Islet precursor cell (in vitro differentiated cells): ENCODE data around the gene GJB4.
"Not testable (repeated sequence)": the region's sequence is repeated elsewhere in the genome, so short reads cannot be mapped to it uniquely, and the experiment has no call there.

Experiments used
- DNase-seq: peaks from one replicate; pipeline ENCODE4 v3.0.0-alpha.2; 2018

Gene GJB4

DNA sequence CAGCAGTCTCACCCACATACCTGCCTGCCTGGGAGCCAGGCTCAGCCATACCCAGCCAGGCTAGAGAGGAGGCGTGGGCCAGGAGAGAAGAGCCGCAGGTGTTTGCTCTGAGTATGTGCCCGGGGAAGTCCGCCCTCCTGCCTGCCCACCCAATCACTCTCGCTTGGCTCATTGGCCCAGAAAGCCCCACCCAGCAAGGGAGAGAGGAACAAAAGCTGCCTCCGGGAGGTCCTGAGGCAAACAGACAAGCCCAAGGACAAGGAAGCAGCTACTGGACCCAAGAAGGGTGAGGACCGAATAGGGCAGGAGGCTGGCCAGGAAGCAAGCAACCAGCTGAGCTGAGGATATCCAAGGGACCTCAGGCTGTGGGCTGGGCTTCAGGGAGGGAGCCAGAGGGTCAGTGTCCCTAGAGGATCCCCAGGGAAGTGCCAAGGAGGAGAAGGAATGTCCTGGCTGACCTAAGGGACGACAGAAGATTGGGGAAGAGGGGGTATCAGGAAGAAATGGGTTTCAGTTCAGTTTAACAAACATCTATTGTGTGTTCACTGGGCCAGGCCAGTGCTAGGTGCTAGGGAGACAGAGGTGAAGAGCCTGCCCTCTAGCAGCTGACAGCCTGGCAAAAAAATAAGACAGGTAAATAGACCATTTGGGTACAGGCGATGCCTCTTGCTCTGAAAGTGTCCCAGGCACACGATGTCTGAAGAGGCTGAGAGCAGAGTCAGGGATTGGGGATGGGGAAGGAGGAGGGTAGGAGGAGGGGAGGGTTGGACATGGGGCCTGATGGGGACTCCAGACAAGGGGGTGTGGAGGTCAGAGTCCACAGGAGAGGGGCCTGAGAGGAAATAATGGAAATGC, at the start of gene GJB4:
Gene GJB4 (plus strand): TSS at position 238 of the 855 bp plus-strand sequence. CDS start 1,515 bp downstream, outside the sequence.
- no peak for DNase-seq

- DNase-seq = no peak
Observed at GRCh38 chr1:34710812-34711211, 48.7 kb upstream of the GJB4 start.

GRCh38 chr1:34711485-34711884, 48.1 kb upstream of the GJB4 start:
- DNase-seq = no peak

GRCh38 chr1:34712007-34712688, 47.4 kb upstream of the GJB4 start:
- no peak for DNase-seq

- DNase-seq = no peak
Observed at GRCh38 chr1:34713443-34713842, 46.1 kb upstream of the GJB4 start.

GRCh38 chr1:34714386-34714785, 45.2 kb upstream of the GJB4 start:
- no peak for DNase-seq

DNA sequence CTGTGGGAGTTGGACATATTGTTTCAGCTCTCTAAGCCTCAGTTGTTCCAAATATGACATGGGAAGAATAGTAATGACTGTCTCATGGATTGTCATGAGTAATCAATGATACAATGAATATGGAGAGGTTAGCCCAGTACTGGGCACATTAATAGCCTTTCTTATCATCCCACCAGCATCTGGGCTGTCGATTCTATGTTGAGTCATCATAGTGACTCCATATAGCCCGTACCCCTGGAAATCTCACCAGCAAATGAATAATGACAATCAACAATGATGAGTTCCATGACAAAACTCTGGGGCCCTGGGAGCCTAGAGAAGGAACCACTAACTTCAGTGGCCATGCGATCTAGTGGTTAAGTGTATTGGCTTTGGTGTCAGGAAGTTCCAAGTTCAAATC, 44.4 kb upstream of the GJB4 start:
- DNase-seq = no peak

GRCh38 chr1:34721241-34721640, 38.3 kb upstream of the GJB4 start:
- no peak for DNase-seq

GRCh38 chr1:34721646-34722355, 37.7 kb upstream of the GJB4 start:
- no peak for DNase-seq

- DNase-seq = no peak
Observed at GRCh38 chr1:34726861-34727260, 32.7 kb upstream of the GJB4 start.

GRCh38 chr1:34730485-34730884, 29.1 kb upstream of the GJB4 start:
- DNase-seq = no peak

DNA sequence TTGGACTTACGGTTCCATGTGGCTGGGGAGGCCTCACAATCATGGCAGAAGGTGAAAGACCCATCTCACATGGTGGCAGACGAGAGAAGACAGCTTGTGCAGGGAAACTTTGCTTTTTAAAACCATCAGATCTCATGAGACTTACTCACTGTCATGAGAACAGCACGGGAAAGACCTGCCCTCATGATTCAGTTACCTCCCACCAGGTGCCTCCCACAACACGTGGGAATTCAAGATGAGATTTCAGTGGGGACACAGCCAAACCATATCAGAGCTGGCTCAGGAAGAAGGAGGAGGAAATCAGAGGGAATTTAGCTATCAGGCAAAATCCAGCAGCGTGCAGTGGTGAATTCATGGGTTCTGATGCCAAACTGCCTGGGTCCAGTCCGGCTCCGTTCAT, 26.7 kb upstream of the GJB4 start:
- not testable (repeated sequence) for DNase-seq

DNA sequence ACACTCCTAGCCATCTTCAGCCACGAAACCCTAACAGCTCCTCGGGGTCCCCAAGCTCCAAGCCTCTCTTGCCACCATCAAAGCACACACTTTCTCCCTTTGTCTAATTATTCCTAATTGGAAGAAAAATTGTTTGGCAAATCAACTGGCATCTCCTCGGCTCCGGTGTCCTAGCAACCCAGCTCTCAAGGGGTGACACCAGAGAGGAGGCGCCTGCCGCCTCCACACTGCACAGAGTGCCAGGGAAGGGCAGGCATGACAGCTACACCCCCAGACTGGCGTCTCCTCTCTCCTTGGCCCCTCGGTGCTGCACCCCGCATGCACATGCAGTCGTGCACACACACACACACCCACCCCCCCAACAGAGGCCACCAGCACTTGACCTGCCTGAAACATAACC, 22.8 kb upstream of the GJB4 start:
- DNase-seq = no peak

DNA sequence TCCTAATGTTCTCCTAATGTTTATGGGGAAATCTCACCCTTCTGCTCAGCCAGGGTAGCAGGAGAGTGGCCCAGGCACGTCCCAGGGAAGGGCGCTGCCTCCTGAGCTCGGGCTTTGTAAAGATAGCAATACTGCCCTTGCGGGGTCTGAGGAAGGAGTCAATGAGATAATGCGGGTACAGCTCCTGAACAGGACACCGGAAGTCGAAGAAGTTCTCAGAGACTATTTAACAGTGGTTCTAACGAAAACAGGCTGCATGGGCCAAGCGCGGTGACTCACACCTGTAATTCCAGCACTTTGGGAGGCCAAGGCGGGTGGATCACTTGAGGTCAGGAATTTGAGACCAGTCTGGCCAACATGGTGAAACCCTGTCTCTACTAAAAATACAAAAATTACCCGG, 22.3 kb upstream of the GJB4 start:
- DNase-seq = not testable (repeated sequence)

GRCh38 chr1:34739613-34740012, 19.9 kb upstream of the GJB4 start:
- DNase-seq = peak; percentile 81

DNA sequence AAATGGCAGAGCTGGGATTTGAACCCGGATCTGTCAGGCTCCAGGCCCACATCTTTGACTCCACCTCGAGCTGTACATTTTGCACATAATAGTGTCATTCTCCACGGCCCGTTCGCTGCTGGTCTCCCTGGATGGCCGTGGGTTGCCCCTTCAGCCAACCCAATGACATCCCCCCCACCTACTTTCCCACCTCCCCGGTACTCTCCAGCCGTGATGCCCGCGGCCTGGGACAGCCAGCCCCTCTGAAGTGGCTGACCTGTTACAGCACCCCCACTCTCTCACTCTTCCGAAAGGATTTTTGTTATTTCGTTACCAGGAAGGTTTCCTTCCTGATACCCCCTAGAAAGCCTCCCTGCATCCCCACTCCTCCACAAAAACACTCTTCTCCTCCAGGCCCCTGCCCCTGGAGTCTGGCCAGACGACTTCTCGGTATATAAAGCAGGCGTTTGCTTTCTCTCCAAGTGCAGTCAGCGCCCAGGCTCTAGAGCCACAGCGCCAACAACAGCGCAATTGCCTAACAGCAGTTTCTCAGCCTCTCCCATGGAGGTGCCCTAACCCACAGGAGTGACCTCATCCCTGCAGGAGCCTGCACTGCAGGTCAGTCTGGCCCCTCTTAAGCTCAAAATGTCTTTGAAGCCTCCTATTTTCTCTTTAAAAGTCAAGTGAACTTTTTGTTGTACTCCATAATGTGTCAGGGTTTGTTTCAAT, 19.2 kb upstream of the GJB4 start:
- DNase-seq = peak; percentile 87

DNA sequence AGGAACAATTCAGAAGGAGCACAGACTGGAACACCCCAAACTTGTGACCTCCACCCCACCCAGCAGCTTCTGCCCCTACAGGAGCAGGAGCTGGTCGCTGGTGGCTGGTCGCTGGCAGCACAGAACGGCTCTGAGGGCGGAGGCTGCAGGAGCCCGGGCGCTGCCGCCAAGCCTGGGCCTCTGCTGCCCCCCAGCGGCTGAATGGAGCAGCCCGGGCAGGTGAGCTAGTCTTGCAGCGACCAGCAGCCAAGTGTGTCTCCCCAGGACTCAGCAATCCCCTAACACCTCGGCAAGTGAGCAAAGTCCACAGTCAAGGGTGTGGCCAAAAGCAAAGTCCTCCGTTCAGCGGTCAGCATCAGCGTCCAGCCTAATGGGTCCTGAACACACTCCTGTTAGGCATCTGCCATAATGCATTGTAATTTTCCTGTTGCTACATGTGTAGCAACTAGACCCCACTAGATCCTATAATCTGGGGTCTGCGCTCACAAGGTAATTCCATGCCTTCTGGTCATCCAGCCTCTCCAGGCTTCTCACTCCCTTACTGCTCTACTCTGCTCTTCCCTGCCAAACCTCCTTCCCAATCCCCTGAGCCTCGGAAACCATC, 16.8 kb upstream of the GJB4 start:
- peak; percentile 91 for DNase-seq

DNA sequence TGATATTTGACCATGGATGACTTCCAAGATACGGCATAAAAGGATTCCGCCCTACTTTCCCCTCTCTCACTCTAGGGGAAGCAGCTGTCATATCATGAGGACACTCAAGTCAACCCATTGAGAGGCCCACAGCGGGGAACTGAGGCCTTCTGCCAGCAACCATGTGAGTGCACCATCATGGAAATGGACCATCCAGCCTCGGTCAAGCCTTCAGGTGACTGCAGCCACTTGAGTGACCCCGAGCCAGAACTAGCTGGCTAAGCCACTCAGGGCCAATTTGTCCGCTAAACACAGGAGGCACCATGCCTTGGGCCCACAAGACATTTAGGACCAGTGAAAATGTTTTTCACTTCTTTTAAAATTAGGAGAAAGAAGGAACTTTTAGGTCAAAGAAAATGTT, 15.8 kb upstream of the GJB4 start:
- DNase-seq = no peak

- no peak for DNase-seq
Observed at GRCh38 chr1:34744851-34745250, 14.7 kb upstream of the GJB4 start.

DNA sequence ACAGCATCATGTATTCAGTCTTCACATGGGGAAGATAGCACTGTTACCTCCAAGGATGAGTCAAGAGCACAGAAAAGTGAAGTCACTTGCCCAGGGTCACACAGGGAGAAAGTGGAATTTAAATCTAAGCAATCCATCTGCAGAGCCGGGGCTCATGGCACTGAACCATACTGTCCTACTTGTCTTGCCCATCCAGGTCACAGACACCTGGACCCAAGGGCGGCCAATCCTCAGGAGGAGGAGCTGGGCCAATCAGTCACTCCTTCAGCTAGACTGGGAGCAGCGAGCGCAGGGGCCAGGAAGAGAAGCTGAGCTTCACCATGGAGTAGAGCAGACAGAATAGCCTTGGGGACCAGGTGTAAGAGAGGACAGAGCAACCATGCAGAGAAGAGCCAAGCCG, 13.9 kb upstream of the GJB4 start:
- no peak for DNase-seq

DNA sequence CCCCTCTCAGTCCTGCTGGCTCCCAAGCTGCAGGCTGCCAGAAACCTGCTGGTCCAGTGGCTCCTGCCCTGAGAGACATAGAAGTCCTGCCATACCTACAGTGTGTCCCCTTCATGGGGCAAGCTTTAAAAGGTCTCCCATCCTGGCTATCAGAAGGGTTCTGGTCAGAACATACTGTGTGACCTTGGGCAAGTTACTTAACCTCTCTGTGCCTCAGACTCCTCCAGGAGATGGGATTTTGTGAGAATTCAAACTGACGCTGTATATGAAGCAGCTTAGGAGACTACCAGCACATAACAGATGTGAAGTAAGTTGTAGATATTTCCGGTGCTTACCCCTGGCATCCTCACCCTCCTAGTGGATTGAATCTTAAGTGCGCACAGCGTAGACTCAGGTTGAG, 13.4 kb upstream of the GJB4 start:
- DNase-seq = no peak

DNA sequence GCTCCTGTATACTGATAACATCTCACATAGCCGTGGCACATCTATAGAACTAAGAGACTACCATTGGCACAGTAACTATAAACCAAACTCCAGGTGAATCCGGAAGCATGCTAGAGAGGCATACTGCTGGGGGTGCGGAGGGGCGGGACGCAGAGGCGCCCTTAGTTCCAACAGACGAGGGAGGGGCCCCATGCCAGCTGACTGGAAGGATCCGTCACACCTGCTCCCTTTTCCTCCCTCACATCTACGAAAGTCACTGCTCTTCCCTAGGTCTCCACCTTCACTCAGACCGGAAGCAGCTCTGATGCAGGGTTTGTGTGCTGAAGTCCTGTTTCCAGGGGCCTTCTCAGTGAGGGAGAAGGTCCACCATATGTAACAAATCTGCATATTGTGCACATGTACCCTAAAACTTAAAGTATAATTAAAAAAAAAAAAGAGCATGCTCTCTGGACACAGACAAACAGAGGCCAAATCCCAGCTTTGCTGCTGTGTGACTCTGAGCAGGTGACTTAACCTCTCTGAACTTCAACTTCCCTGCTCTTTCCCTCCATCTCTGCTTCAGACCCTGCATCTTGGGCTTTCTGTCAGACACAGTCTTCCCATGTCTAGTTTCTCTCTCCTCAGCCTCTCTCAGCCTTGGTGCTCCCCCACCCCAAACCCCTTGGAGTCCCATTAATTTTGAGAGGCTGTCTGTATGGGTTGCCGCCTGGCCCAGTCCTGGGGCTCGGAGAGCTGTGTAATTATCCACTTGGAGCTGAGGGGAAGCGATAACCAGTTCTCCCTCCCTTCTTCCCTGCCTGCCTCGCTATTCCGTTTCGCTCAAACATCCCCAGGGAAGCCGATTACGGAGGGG, 12.5 kb upstream of the GJB4 start:
- DNase-seq = no peak
